ENCODE measurements around the gene SBF1. TPM values are rescaled to one million over a fixed set of nuclear protein-coding genes. Genes with fewer than 3 reads are reported as not detected.

Gene SBF1
- total and polyA plus RNA-seq, 7 donors, result 42.1 to 98.0 (median 75.3) TPM

DNA sequence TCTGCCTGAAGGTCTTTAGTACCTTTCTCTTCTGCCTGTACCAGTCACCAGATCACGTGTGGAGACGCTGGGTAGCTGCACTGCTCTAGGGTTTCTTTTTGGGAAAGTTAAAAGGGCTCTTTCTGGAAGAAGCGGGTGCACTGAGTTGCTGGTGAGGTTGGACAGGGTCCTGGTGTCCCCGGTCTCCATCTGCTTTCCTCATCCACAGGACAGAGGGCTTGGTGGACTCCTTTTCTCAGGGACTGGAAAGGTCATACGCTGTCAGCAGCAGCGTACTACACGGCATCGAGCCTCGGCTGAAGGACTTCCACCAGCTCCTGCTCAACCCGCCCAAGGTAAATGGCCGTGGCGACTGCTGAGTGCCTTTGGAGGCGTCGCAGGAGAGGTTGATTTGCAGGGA, 52.8 kb downstream of the SBF1 start:
- 93 to 95% (median 94%) methylated on average over 14 of the region's 14 CpGs for WGBS, 3 donors
- no peak for DNase-seq
- Histone ChIP-seq H3K9me3 (no peaks in the 10 kb centered on the region), H3K36me3 (ENCODE audit: insufficient read depth in 1 of 2, low read depth in 1 of 2) (peaks cover 9 to 97% of the 10 kb centered on the region in 2 donors), H3K27ac (no peak overlapping the region), H3K4me3 (no peak overlapping the region), H3K4me1 (no peaks in the 10 kb centered on the region), H3K27me3 (ENCODE audit: insufficient read depth in 3 of 3, low read length in 2 of 3) (no peaks in the 10 kb centered on the region)
- ATAC-seq, result no peak
- intact Hi-C loops (cut with DNase I), result no loop called here
- TF ChIP-seq, protein P1, sequence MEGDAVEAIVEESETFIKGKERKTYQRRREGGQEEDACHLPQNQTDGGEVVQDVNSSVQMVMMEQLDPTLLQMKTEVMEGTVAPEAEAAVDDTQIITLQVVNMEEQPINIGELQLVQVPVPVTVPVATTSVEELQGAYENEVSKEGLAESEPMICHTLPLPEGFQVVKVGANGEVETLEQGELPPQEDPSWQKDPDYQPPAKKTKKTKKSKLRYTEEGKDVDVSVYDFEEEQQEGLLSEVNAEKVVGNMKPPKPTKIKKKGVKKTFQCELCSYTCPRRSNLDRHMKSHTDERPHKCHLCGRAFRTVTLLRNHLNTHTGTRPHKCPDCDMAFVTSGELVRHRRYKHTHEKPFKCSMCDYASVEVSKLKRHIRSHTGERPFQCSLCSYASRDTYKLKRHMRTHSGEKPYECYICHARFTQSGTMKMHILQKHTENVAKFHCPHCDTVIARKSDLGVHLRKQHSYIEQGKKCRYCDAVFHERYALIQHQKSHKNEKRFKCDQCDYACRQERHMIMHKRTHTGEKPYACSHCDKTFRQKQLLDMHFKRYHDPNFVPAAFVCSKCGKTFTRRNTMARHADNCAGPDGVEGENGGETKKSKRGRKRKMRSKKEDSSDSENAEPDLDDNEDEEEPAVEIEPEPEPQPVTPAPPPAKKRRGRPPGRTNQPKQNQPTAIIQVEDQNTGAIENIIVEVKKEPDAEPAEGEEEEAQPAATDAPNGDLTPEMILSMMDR (IDR thresholded peaks at IDR 0.05), result no peak

DNA sequence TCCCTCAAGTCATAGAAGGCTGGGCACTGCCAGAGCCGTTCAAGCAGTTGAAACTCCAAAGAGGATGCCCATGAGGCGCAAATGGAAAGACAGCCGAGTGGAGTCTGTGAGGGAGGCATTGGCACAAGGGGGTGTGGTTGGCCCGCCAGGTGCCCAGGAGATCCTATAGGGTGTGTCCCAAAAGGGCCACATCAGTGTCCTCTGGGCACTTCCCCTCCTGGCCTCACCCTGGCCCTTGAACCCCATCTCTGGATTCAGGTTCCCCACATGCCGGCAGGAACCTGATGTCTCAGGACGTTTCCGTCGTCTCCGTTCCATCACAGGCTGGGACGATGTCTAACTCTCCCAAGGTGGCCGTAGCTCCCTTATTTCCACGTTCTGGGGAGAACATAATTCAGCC, 54.3 kb downstream of the SBF1 start:
- TF ChIP-seq, protein P1 (IDR thresholded peaks at IDR 0.05), result no peak
- intact Hi-C loops (cut with DNase I), result no loop called here
- DNase-seq (no peak), ATAC-seq (no peak)
- no peaks in the 10 kb centered on the region for H3K4me1 ChIP-seq
- H3K9me3 ChIP-seq, result no peaks in the 10 kb centered on the region
- no peak overlapping the region for H3K27ac ChIP-seq
- H3K36me3 ChIP-seq (ENCODE audit: insufficient read depth in 1 of 2, low read depth in 1 of 2), result peaks cover 9 to 99% of the 10 kb centered on the region in 2 donors
- 84 to 91% (median 90%) methylated on average over 12 of the region's 12 CpGs for WGBS, 3 donors
- H3K27me3 ChIP-seq (ENCODE audit: insufficient read depth in 3 of 3, low read length in 2 of 3), result no peaks in the 10 kb centered on the region
- H3K4me3 ChIP-seq, result no peak overlapping the region

DNA sequence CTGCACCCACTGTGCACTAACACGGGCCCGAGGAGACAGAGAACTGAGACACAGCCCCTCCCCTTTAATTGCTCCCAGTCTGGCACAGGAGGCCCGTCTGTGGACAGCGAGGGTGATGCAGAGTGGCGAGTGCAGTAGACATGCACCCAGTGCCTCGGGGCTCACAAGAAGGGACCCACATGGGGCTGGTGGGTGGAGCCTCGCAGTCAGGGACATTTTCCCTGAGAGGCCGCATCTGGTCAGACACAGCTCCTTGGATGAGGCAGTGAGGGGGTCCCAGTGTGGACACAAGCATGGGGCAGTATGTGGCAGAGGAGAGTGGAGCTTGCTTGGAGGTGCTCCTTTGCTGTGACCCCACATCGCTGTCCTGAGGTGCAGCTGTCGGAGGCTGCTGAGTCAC, 54.8 kb downstream of the SBF1 start:
- 85 to 90% (median 89%) methylated on average over 10 of the region's 10 CpGs for WGBS, 3 donors
- intact Hi-C loops (cut with DNase I), result no loop called here
- H3K4me3 ChIP-seq, result no peak overlapping the region
- peaks cover 9 to 99% of the 10 kb centered on the region in 2 donors for H3K36me3 ChIP-seq (ENCODE audit: insufficient read depth in 1 of 2, low read depth in 1 of 2)
- DNase-seq, result no peak
- no peaks in the 10 kb centered on the region for H3K9me3 ChIP-seq
- no peak for ATAC-seq
- no peaks in the 10 kb centered on the region for H3K27me3 ChIP-seq (ENCODE audit: insufficient read depth in 3 of 3, low read length in 2 of 3)
- H3K4me1 ChIP-seq, result no peaks in the 10 kb centered on the region
- H3K27ac ChIP-seq, result no peak overlapping the region
- TF ChIP-seq, protein P1 (IDR thresholded peaks at IDR 0.05), result no peak

DNA sequence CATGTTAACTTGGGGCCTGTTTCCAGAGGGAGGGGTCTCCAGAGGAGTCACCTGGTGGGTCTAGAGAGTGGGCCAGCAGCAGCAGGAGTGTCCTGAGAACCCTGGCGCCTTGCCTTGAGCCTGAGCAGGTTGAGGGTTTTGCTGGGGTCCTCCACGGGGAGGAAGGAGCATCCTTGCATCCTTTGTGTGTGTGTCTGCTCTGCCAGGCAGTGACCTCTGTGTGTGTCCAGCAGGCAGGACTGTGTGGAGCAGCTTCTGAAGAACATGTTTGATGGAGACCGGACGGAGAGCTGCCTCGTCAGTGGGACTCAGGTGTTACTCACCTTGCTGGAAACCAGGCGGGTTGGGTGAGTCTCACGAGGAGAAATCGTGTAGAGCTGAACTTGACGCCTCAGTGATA, 55.7 kb downstream of the SBF1 start:
- no peak for DNase-seq
- Histone ChIP-seq H3K36me3 (ENCODE audit: insufficient read depth in 1 of 2, low read depth in 1 of 2) (peaks cover 13 to 100% of the 10 kb centered on the region in 2 donors), H3K27ac (no peak overlapping the region), H3K9me3 (no peaks in the 10 kb centered on the region), H3K27me3 (ENCODE audit: insufficient read depth in 3 of 3, low read length in 2 of 3) (no peaks in the 10 kb centered on the region), H3K4me1 (no peaks in the 10 kb centered on the region), H3K4me3 (no peak overlapping the region)
- TF ChIP-seq, protein P1 (IDR thresholded peaks at IDR 0.05), result no peak
- ATAC-seq, result no peak
- intact Hi-C loops (cut with DNase I), result no loop called here
- WGBS, 3 donors, result 87 to 95% (median 91%) methylated on average over 9 of the region's 9 CpGs

DNA sequence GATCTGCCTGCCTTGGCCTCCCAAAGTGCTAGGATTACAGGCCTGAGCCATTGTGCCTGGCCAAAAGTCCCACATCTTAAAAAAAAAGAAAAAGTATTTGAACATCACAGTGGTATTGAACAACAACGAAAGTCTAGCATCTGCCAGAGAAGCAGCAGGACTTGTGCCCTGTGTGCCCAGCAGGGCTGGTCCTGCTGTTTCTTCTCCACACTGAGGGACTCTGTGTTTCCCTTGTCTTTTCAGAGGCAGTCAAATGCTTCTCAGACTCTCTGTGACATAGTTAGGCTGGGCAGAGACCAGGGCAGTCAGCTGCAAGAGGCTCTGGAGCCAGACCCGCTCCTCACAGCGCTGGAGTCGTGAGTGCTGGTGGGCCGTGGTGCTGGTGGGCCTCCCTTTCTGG, 56.2 kb downstream of the SBF1 start:
- intact Hi-C loops (cut with DNase I), result no loop called here
- TF ChIP-seq, protein P1 (IDR thresholded peaks at IDR 0.05), result no peak
- DNase-seq (no peak), ATAC-seq (no peak)
- Histone ChIP-seq H3K27ac (no peak overlapping the region), H3K4me3 (no peak overlapping the region), H3K27me3 (ENCODE audit: insufficient read depth in 3 of 3, low read length in 2 of 3) (no peaks in the 10 kb centered on the region), H3K36me3 (ENCODE audit: insufficient read depth in 1 of 2, low read depth in 1 of 2) (peaks cover 13 to 100% of the 10 kb centered on the region in 2 donors), H3K9me3 (no peaks in the 10 kb centered on the region), H3K4me1 (no peaks in the 10 kb centered on the region)
- WGBS, 3 donors, result 92 to 97% (median 96%) methylated on average over 5 of the region's 5 CpGs
